Neural progenitor cell (in vitro differentiated cells): Measurements from ENCODE around the gene MYO1F.

Experiments
- CTCF ChIP-seq: fragments of 200-600 bp; sonication (generic); IDR thresholded peaks from 2 replicates; pipeline ENCODE4 v1.5.1; 2017; ENCODE audit warnings: antibody characterized with exemption, mild to moderate bottlenecking
- EZH2 ChIP-seq: fragments of 200-600 bp; sonication (generic); IDR thresholded peaks from 2 replicates; pipeline ENCODE4 v1.6.1; 2017; ENCODE audit warnings: antibody characterized with exemption, mild to moderate bottlenecking, moderate library complexity
- EZH2phosphoT487 ChIP-seq: fragments of 200-600 bp; sonication (generic); IDR thresholded peaks from 2 replicates; pipeline ENCODE4 v1.6.1; 2017; ENCODE audit warnings: antibody characterized with exemption

DNA sequence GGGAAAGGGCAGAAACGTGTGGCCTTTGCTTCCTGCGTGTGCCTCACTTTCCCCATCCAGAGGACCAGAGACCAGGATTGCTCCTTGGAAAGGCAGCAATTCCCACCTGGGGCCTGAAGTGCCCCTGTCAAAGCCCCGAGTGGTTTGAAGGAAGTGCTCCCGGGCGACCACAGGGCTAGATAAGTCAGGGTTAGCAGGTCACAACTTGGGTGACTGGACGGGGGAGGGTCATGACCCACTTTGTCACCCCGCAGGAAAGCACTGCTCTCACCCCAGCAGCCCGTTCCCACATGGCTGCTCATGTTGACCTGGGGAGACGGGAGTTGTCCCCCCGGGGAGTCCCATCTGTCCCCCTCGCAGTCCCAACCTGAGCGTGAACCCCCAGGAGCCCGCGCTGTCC, 75.3 kb downstream of the MYO1F start:
- no peak for TF ChIP-seq CTCF
- TF ChIP-seq EZH2: no peak
- no peak for TF ChIP-seq EZH2phosphoT487
